ENCODE data around the gene NIPBL.
"Not testable (repeated sequence)": the region's sequence is repeated elsewhere in the genome, so short reads cannot be mapped to it uniquely, and the experiment has no call there.

The NIPBL gene

GRCh38 chr5:36879274-36880033, 2.9 kb downstream of the NIPBL start:
- DNase-seq = no peak

DNA sequence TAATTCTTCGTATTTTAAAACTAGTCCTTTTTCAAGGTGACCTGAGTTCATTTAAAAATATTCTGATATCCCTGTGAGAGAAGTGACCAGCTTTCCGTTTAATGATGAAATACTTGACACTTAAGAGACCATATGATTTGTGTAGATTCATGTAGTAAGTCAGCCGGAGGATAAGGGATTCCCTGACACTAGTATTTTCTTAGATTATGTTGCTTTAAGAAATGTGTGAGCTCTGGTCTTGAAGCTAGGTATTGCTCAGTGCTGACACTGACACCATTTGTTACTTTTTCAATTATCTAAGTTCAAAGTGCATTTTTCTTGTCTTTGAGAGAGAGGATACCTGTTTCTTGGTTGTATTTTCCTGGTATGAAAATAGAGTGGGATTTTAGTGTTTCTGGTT, 4.2 kb downstream of the NIPBL start:
- DNase-seq = no peak

- no peak for DNase-seq
Observed at GRCh38 chr5:36881304-36881703, 4.7 kb downstream of the NIPBL start.

GRCh38 chr5:36881807-36882206, 5.2 kb downstream of the NIPBL start:
- DNase-seq = peak; percentile 11

GRCh38 chr5:36882250-36882649, 5.7 kb downstream of the NIPBL start:
- no peak for DNase-seq

GRCh38 chr5:36883894-36884462, 7.4 kb downstream of the NIPBL start:
- no peak for DNase-seq

DNA sequence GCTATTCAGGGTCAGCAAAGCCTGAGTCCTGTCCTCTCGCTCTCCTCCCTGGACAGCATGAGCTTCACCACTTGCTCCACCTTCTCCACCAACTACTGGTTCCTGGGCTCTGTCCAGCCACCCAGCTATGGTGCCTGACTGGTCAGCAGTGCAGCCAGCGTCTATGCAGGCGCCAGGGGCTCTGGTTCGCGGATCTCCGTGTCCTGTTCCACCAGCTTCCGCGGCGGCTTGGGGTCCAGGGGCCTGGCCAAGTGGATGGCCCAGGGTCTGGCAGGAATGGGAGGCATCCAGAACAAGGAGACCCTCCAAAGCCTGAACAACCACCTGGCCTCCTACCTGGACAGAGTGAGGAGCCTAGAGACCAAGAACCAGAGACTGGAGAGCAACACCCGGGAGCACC, 8.6 kb downstream of the NIPBL start:
- no peak for DNase-seq

- no peak for DNase-seq
Observed at GRCh38 chr5:36885566-36886485, 9.3 kb downstream of the NIPBL start.

- DNase-seq = no peak
Observed at GRCh38 chr5:36886791-36887190, 10.2 kb downstream of the NIPBL start.

DNA sequence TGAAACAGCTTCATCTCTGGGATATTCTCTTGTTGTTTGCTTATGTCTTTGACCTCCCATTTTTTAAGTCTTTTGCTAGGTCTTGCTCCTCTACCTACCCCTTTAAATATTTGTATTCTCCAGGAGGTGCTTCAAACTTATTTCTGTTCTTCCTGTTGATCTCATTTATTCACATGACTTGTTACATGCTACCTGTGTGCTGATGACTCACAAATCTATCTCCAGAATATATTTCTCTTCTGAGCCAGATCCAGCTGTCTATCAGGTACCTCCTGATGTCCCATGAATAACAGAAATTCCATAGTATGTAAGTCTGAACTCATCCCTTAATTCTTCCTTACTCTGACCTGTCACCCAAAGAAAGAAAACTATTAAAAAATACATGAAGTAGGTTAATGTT, 11.0 kb downstream of the NIPBL start:
- no peak for DNase-seq

GRCh38 chr5:36888303-36888702, 11.7 kb downstream of the NIPBL start:
- DNase-seq = no peak

DNA sequence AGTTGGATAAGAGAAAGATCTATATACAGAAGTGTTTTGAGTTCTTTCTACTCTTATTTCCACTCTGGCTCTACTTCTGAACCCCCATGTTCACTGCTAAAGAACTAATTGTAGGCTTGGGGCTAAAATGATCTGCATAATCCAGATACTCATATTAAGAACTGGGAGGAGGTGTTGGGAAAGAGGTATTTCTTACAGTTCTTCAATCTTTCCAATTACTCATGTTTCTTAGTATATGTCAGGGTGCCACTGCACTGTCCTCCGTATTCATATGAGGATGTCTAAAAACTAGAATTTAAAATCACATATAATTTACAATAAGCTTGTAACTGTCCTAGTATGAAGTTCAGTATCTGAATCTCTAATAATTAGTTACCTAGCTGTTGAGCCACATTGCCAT, 12.7 kb downstream of the NIPBL start:
- no peak for DNase-seq

GRCh38 chr5:36891266-36891665, 14.7 kb downstream of the NIPBL start:
- DNase-seq = no peak

- not testable (repeated sequence) for DNase-seq
Observed at GRCh38 chr5:36892085-36892830, 15.7 kb downstream of the NIPBL start.

- no peak for DNase-seq
Observed at GRCh38 chr5:36894954-36895353, 18.4 kb downstream of the NIPBL start.

GRCh38 chr5:36896476-36896875, 19.9 kb downstream of the NIPBL start:
- no peak for DNase-seq

DNA sequence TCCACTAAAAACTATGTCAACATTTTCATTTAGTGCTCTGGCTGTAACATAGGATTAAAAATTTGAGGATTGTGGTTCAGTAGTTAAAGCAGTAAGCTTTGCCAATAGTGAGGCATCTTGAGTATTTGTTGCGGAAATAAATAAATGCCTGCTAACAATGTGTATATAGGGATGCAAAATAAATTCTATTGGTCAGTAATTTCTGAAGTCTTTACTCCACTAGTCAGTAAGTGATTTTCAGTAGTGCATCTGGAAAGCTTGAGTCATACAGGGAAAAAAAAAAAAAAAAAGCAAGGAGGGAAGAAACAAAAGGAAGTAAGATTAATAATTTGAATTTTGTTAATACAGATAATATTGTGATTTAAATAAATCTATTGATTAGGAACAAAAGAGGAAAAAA, 21.0 kb downstream of the NIPBL start:
- peak; percentile 35 for DNase-seq

- no peak for DNase-seq
Observed at GRCh38 chr5:36899860-36900259, 23.3 kb downstream of the NIPBL start.

DNA sequence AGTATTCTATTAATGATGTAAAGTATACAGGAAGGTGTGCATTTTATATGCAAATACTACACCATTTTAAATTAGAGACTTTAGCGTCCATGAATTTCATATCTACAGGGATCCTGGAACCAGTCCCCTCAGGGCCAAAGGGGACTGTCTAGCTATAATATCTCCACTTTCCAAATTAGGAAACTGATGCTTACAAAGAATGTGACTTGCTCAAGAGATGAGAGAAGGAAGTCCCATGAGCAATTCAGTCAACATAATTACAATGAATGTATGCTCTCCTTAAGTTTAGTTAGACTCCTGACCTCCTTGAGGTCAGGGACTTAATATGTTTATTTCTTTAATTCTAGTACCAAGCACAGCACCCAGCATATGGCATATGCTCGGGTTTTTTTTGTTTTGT, 23.7 kb downstream of the NIPBL start:
- no peak for DNase-seq

GRCh38 chr5:36901077-36901476, 24.5 kb downstream of the NIPBL start:
- DNase-seq = not testable (repeated sequence)

DNA sequence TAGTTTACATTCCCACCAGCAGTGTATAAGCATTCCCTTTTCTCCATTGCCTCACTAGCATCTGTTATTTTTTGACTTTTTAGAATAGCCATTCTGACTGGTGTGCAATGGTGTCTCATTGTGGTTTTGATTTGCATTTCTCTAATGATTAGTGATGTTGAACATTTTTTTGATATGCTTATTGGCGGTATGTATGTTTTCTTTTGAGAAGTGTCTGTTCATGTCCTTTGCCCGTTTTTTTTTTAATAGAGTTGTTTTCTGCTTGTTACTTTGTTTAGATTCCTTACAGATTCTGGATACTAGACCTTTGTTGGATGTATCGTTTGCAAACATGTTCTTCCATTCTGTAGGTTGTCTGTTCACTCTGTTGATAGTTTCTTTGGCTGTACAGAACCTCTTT, 25.3 kb downstream of the NIPBL start:
- no peak for DNase-seq

- no peak for DNase-seq
Observed at GRCh38 chr5:36902353-36902752, 25.8 kb downstream of the NIPBL start.

DNA sequence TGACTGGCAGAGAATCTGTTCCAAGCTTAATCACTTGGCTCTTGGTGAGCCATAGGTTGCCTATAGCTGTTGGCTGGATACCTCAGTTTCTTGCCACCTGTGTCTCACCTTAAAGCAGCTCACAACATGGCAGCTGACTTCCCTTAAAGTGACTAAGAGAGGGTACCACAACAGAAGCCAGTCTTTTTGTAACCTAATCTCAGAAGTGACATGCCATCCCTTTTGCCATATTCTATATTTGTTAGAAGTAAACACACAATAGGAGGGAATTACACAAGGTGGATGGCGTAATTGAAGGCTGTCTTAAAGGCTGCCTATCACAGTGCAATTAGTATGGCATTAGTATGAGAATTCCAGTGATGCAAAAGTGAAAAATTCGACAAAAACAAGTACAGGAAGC, 28.1 kb downstream of the NIPBL start:
- DNase-seq = no peak

Measured in fibroblast of skin of right quadriceps (primary cell).